GM19328 (cell line): ENCODE results near the gene CCDC74A.
"Not testable (repeated sequence)": the region's sequence is repeated elsewhere in the genome, so short reads cannot be mapped to it uniquely, and the experiment has no call there.

Experiments
- ATAC-seq: cut with Tn5 transposase; IDR thresholded peaks from one replicate; pipeline ENCODE4 v1.9.1; 2021; ENCODE audit warnings: mild to moderate bottlenecking, moderate library complexity; ENCODE audit not compliant: unreplicated experiment

The CCDC74A gene

GRCh38 chr2:131544813-131545165 is 17.1 kb downstream of the CCDC74A start:
- not testable (repeated sequence) for ATAC-seq

- ATAC-seq: no peak
Observed at GRCh38 chr2:131552871-131553270, 25.2 kb downstream of the CCDC74A start.

GRCh38 chr2:131556998-131557397 is 29.3 kb downstream of the CCDC74A start:
- ATAC-seq: no peak

GRCh38 chr2:131557558-131558321 is 30.1 kb downstream of the CCDC74A start:
- peak; percentile 73 for ATAC-seq

GRCh38 chr2:131566371-131566770 is 38.7 kb downstream of the CCDC74A start:
- ATAC-seq: no peak

- no peak for ATAC-seq
Observed at GRCh38 chr2:131567891-131568290, 40.2 kb downstream of the CCDC74A start.

- not testable (repeated sequence) for ATAC-seq
Observed at GRCh38 chr2:131568401-131568800, 40.7 kb downstream of the CCDC74A start.

- no peak for ATAC-seq
Observed at GRCh38 chr2:131572175-131572574, 44.5 kb downstream of the CCDC74A start.

- ATAC-seq: no peak
Observed at GRCh38 chr2:131577812-131578211, 50.1 kb downstream of the CCDC74A start.

- ATAC-seq: no peak
Observed at GRCh38 chr2:131580187-131580586, 52.5 kb downstream of the CCDC74A start.
